ENCODE results near the gene CNPPD1. TPM values are rescaled to one million over a fixed set of nuclear protein-coding genes. Genes with fewer than 3 reads are reported as not detected.
"Not testable (repeated sequence)": the region's sequence is repeated elsewhere in the genome, so short reads cannot be mapped to it uniquely, and the experiment has no call there.

CNPPD1 gene
- total RNA-seq, 1 experiment from 2014 or later = 53.0 TPM

GRCh38 chr2:219207884-219208740 lies 31.4 kb upstream of the CNPPD1 start:
- peak; percentile 46 for DNase-seq (ENCODE audit: low spot score)

- DNase-seq (ENCODE audit: low spot score) = no peak
Measured at GRCh38 chr2:219207134-219207883, 30.6 kb upstream of the CNPPD1 start.

GRCh38 chr2:219206328-219207133 lies 29.8 kb upstream of the CNPPD1 start, which contains the start of gene ZFAND2B:
Gene ZFAND2B (plus strand): TSS chr2:219206782. CDS start chr2:219206988, 206 bp downstream.
- peak; percentile 92 for DNase-seq (ENCODE audit: low spot score)

GRCh38 chr2:219205981-219206327 lies 29.2 kb upstream of the CNPPD1 start:
- DNase-seq (ENCODE audit: low spot score) = no peak

- no peak for DNase-seq (ENCODE audit: low spot score)
Measured at GRCh38 chr2:219205165-219205538, 28.4 kb upstream of the CNPPD1 start.

GRCh38 chr2:219204425-219205164 lies 27.9 kb upstream of the CNPPD1 start:
- no peak for DNase-seq (ENCODE audit: low spot score)

- not testable (repeated sequence) for DNase-seq (ENCODE audit: low spot score)
Measured at GRCh38 chr2:219201331-219201730, 24.6 kb upstream of the CNPPD1 start.

GRCh38 chr2:219200502-219201326 lies 24.0 kb upstream of the CNPPD1 start:
- not testable (repeated sequence) for DNase-seq (ENCODE audit: low spot score)

- no peak for DNase-seq (ENCODE audit: low spot score)
Measured at GRCh38 chr2:219199470-219200211, 22.9 kb upstream of the CNPPD1 start.

GRCh38 chr2:219198974-219199373 lies 22.2 kb upstream of the CNPPD1 start:
- no peak for DNase-seq (ENCODE audit: low spot score)

- DNase-seq (ENCODE audit: low spot score) = no peak
Measured at GRCh38 chr2:219197388-219197787, 20.7 kb upstream of the CNPPD1 start.

- no peak for DNase-seq (ENCODE audit: low spot score)
Measured at GRCh38 chr2:219186754-219187456, 10.2 kb upstream of the CNPPD1 start.

GRCh38 chr2:219184121-219184520 lies 7.4 kb upstream of the CNPPD1 start:
- no peak for DNase-seq (ENCODE audit: low spot score)

GRCh38 chr2:219183151-219183772 lies 6.5 kb upstream of the CNPPD1 start:
- no peak for DNase-seq (ENCODE audit: low spot score)

GRCh38 chr2:219182331-219183150 lies 5.8 kb upstream of the CNPPD1 start:
- DNase-seq (ENCODE audit: low spot score) = no peak

GRCh38 chr2:219181531-219181930 lies 4.8 kb upstream of the CNPPD1 start:
- DNase-seq (ENCODE audit: low spot score) = no peak

GRCh38 chr2:219180961-219181360 lies 4.2 kb upstream of the CNPPD1 start:
- no peak for DNase-seq (ENCODE audit: low spot score)

Data from HT-29 (cell line).